IPS DF 19.7 (cell line): ENCODE data around the gene PRSS8.
A peak's percentile ranks its signal among the peaks of the same experiment; 100 is the strongest.
"Not testable (repeated sequence)": the region's sequence is repeated elsewhere in the genome, so short reads cannot be mapped to it uniquely, and the experiment has no call there.

ENCODE experiments used
- DNase-seq: peaks from one replicate; pipeline ENCODE4 v3.0.0-alpha.2; 2013; ENCODE audit warnings: low read depth, low spot score

The PRSS8 gene

GRCh38 chr16:31106509-31107464 is 28.7 kb downstream of the PRSS8 start:
- no peak for DNase-seq

- DNase-seq, result no peak
These were observed 29.8 kb downstream of the PRSS8 start for GRCh38 chr16:31105677-31106213.

- DNase-seq, result not testable (repeated sequence)
These were observed 34.5 kb downstream of the PRSS8 start for GRCh38 chr16:31100876-31101641.

GRCh38 chr16:31099860-31100638 is 35.5 kb downstream of the PRSS8 start:
- DNase-seq, result no peak

DNA sequence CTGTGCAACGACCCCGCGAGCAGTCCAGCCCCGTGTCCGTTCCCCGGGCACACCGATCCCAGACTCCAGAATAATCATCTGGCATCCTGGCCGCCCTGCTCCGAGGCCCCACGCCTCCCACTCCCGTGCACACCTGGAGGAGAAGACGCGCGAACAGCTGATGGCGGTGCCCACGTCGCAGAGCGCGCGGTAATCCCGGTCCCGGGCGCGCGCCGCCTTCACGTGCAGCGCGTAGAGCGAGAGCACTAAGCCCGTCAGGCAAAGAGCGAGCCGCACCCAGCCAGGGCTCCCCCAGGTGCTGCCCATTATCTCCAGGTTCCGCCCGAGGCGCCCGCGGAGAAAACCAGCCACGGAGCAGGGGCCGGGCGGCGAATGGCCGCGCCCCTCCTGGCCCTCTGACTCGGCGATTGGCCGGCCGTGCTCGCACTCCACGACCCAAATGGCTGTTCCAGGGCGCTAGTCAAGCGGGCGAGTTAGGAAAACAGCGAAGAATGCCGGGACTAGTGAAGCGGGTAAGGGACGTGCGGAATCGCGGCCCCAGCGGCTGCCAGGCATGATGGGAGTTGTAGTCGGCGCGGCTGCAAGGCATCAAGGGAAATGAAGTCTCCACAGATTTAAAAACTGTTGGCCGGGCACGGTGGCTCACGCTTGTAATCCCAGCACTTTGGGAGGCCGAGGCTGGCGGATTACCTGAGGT is 41.0 kb downstream of the PRSS8 start, which contains the start of gene VKORC1:
TSS of gene VKORC1 (minus strand) at position 374 of the 697 bp plus-strand sequence. CDS start at position 306, 68 bp downstream.
- peak; percentile 94 for DNase-seq

DNA sequence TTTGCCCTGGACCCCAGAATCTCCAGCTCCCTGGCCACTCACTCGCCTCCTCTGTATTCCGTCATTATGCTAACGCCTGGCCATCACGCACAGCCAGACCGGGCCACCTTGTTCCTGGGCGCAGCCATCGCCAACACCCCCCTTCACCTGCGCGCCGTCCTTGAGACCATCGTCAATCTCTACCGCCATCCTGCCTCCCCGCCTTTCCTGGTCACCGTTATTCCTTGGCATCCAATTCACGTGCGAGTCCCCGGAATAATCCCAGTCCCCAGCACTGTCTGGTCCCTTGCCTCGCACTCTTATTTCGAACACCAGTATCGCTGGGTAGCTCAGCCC is 41.5 kb downstream of the PRSS8 start:
- DNase-seq, result no peak

- no peak for DNase-seq
These were observed 42.3 kb downstream of the PRSS8 start for GRCh38 chr16:31093132-31093703.

GRCh38 chr16:31092330-31092729 is 43.2 kb downstream of the PRSS8 start:
- DNase-seq, result no peak

- no peak for DNase-seq
These were observed 45.0 kb downstream of the PRSS8 start for GRCh38 chr16:31090540-31090939.

GRCh38 chr16:31089199-31089598 is 46.3 kb downstream of the PRSS8 start:
- DNase-seq, result no peak

DNA sequence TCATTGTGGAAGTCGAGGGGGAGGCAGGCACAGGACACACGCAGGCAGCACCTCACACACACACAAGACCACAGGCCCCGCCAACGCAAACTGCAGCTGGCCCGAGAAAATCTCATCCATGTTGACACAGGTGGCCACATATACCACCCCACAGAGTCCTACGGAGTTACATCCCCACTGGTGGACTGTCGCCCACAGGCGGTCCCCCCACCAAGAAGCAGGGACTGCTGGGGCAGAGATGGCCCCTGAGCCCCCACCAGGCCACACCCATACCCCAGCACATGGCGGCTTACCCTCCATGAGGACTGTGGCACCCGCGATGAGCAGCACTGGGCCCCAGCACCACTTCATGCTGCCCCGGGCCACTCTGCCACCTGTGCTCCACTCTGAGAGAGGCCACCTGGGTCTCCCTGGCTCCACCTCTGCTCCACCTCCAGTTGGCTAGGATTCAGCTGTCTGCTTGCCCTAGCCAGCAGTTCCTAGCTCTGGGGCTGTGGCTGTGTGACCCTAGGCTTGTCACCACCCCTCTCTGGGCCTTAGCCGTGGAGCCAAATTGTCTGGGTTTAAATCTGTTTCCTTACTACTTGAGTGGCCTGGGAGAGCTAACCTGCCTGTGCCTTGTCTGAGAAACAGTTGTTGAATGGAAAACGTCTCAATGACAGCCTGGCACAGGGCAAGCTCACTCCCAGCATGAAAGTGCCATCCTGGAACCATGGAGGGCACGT is 46.9 kb downstream of the PRSS8 start, which contains the start of gene PRSS53:
TSS of gene PRSS53 (minus strand) at position 485 of the 725 bp plus-strand sequence. CDS start at position 351, 134 bp downstream.
- no peak for DNase-seq

GRCh38 chr16:31087971-31088370 is 47.6 kb downstream of the PRSS8 start:
- DNase-seq, result no peak

- DNase-seq, result no peak
These were observed 48.0 kb downstream of the PRSS8 start for GRCh38 chr16:31087481-31087880.

- no peak for DNase-seq
These were observed 49.0 kb downstream of the PRSS8 start for GRCh38 chr16:31086629-31086906.

DNA sequence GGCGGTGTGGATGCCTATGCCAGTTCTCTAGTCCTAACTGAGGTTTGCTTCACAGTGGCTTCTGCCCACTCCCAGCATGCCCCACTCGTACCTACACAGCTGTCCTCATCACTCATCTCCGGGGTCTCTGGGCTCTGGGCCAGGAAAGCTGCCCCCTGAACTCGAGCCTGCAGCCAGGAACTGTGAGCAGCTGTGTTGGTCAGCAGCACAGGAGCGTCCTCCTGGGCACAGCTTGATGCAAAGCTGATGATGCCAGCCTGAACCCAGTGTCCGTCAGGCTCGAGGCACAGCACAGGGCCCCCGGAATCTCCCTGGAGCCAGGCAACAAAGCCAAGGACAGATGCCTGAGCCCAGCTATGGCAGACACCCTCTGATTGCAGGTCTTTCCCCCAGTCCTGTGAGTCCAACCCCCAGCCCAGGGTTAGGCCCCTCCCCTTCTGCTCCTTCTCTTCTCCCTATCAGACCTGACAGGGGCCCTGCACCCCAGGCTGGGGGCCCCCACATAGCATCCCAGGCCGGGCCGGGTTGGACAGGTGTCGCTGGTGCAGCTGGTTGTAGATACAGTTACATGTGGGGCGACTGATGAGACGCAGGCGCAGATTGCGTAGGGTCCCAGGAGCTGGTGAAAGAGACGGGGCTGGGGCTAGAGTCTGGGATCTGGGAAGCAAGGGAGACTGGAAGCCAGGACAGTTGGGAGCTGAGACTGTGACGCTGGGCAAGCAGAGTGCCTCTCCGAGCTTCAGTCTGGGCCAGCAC is 49.5 kb downstream of the PRSS8 start:
- no peak for DNase-seq

DNA sequence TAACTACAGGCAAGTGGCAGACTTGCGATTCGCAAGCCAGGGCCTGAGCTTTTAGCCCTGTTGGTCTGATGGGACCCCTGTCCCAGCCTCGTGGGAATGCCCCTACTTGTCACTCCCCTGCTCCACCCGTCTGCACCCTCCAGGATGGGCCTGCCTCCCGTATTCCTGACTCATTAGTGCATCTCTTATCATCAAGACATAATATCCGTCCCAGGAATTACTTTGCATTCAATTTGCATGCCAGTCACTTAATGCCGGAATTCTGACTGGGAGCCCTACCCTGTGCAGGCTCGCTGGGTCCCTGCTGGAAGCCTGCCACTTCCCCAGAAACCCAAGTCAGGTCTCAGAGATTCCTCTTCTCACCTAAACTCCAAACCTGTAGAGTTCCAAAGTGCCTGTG is 50.1 kb downstream of the PRSS8 start:
- DNase-seq, result no peak

GRCh38 chr16:31084584-31085302 is 50.8 kb downstream of the PRSS8 start:
- no peak for DNase-seq

- DNase-seq, result no peak
These were observed 51.5 kb downstream of the PRSS8 start for GRCh38 chr16:31083981-31084380.

GRCh38 chr16:31083556-31083955 is 52.0 kb downstream of the PRSS8 start:
- no peak for DNase-seq
